SU-DHL-6 (cell line): ENCODE data around the gene SLC25A28.

Experiments
- H2AFZ ChIP-seq: fragments of 200-600 bp; sonication (generic); 2 replicates; pipeline ENCODE4 v1.6.1; 2014; ENCODE audit warnings: low read depth, mild to moderate bottlenecking, moderate library complexity, mixed read lengths, antibody characterized with exemption, low read length; ENCODE audit not compliant: severe bottlenecking
- H3F3A ChIP-seq: fragments of 200-600 bp; shearing (Covaris generic); 2 replicates; pipeline ENCODE4 v1.6.0; 2016; ENCODE audit warnings: antibody characterized with exemption, mild to moderate bottlenecking; ENCODE audit not compliant: insufficient read depth
- H3K27ac ChIP-seq: fragments of 200-600 bp; sonication (generic); 2 replicates; pipeline ENCODE4 v1.5.1; 2016; ENCODE audit warnings: low read depth, mild to moderate bottlenecking, low read length, moderate library complexity, mixed read lengths
- H3K27me3 ChIP-seq: fragments of 200-600 bp; sonication (generic), shearing (Covaris generic); 2 replicates; pipeline ENCODE4 v1.6.0; 2014; ENCODE audit warnings: mild to moderate bottlenecking, low read length
- H3K36me3 ChIP-seq: fragments of 200-600 bp; sonication (generic); 2 replicates; pipeline ENCODE4 v1.6.1; 2014; ENCODE audit warnings: mild to moderate bottlenecking, low read length, mixed read lengths
- H3K4me2 ChIP-seq: fragments of 300-600, 200-600 bp; shearing (Covaris generic), sonication (generic); 2 replicates; pipeline ENCODE4 v1.6.0; 2014; ENCODE audit warnings: low read length, low read depth, mild to moderate bottlenecking; ENCODE audit not compliant: poor library complexity, severe bottlenecking
- H3K4me3 ChIP-seq: fragments of 200-600 bp; sonication (generic); 2 replicates; pipeline ENCODE4 v1.5.1; 2014; ENCODE audit warnings: antibody characterized with exemption, low read length, mild to moderate bottlenecking, mixed read lengths; ENCODE audit not compliant: insufficient read depth, poor library complexity, severe bottlenecking
- H3K79me2 ChIP-seq: fragments of 200-600 bp; sonication (generic); 2 replicates; pipeline ENCODE4 v1.6.1; 2014; ENCODE audit warnings: mild to moderate bottlenecking, low read length, moderate library complexity; ENCODE audit not compliant: insufficient read depth
- H3K9ac ChIP-seq: fragments of 200-600 bp; sonication (generic); 2 replicates; pipeline ENCODE4 v1.7.0; 2014; ENCODE audit warnings: mild to moderate bottlenecking, low read length
- H3K9me2 ChIP-seq: fragments of 200-600 bp; sonication (generic); replicated peaks from 2 replicates; pipeline ENCODE4 v1.6.1; 2014; ENCODE audit warnings: low read length; ENCODE audit not compliant: insufficient read depth
- H3K9me3 ChIP-seq: fragments of 200-600 bp; sonication (generic); 2 replicates; pipeline ENCODE4 v1.6.1; 2014; ENCODE audit warnings: low read length, mixed read lengths; ENCODE audit not compliant: insufficient read depth
- H4K20me1 ChIP-seq: fragments of 200-600 bp; sonication (generic); 2 replicates; pipeline ENCODE4 v1.6.1; 2014; ENCODE audit warnings: low read depth, mild to moderate bottlenecking, antibody characterized with exemption, low read length, moderate library complexity, mixed read lengths
- CTCF ChIP-seq: fragments of 200-600 bp; sonication (generic); IDR thresholded peaks from one replicate; pipeline ENCODE4 v1.5.1; 2017; ENCODE audit warnings: antibody characterized with exemption, mild to moderate bottlenecking, low read length, moderate library complexity; ENCODE audit not compliant: insufficient read depth, poor library complexity, severe bottlenecking
- EZH2phosphoT487 ChIP-seq: fragments of 200-600 bp; sonication (generic), shearing (Covaris generic); conservative IDR thresholded peaks from 2 replicates; pipeline ENCODE4 v1.6.1; 2018; ENCODE audit warnings: mild to moderate bottlenecking, antibody characterized with exemption, low read length, moderate library complexity, mixed read lengths

The SLC25A28 gene

DNA sequence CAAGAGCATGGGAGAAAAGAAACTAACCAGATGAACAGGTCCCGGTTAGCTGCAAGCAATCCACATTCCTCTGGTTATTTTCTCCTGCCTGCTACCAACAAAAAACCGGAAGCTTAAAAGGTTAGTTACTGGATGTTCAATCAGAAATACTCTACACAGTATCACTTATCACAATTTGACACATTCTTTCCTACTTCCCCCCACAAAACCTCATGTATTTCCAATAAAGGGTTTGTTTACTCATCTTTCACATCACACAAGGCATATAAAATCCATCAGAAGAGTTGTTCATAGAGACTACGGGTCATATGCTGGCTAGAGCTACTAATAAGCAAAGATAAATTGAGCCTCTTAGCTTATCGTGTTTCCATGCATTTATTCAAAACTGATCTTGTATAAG lies 4.8 kb downstream of the SLC25A28 start:
- no peak overlapping the region for H3K4me2 ChIP-seq
- H3F3A ChIP-seq, result no peaks in the 10 kb centered on the region
- peaks cover 40% of the 10 kb centered on the region for H3K79me2 ChIP-seq
- TF ChIP-seq CTCF (no peak), EZH2phosphoT487 (no peak)
- H3K27ac ChIP-seq, result no peak overlapping the region
- no peak overlapping the region for H2AFZ ChIP-seq
- H3K4me3 ChIP-seq, result no peak overlapping the region
- H4K20me1 ChIP-seq, result no peaks in the 10 kb centered on the region; the same call in 1 of the 2 replicates
- no peaks in the 10 kb centered on the region for H3K9me3 ChIP-seq
- H3K9me2 ChIP-seq, result no peaks in the 10 kb centered on the region
- H3K27me3 ChIP-seq, result no peaks in the 10 kb centered on the region
- no peak overlapping the region for H3K9ac ChIP-seq
- H3K36me3 ChIP-seq, result no peaks in the 10 kb centered on the region; the same call in 1 of the 2 replicates

DNA sequence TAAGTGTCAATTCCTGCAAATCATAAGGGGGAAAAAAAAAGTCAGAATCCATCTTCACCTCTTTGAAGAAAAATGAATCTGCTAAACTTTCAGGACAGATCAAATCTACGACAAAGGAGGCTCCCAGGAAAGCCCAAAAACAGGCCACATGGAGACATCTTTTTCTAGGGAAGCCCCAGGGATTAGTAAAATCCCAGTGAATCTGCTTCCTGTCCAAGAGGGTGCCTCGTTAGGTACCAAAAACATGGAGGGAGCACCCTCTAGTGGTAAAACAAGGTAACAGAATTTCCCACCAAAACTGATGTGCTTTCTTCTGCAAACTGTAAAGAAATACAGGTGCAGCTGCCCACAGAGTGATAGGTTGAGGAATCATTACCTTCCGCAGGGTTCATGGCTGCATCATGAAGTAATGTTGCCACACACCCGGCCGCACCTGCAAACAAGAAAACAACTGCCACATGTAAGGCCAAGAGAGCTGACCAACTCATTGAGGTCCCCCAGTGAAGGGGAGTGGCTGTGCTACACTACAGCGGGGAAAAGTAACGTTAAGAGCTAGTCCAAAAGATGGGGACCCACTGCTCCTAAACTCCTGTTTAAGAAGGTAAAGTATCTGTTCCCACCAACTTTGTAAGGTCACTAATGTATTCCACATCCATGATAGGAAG lies 7.9 kb downstream of the SLC25A28 start:
- H3K9me3 ChIP-seq, result no peaks in the 10 kb centered on the region
- H3K27ac ChIP-seq, result no peak overlapping the region
- H4K20me1 ChIP-seq, result no peaks in the 10 kb centered on the region; the same call in 1 of the 2 replicates
- H3K36me3 ChIP-seq, result no peaks in the 10 kb centered on the region; the same call in 1 of the 2 replicates
- no peak overlapping the region for H2AFZ ChIP-seq
- H3K27me3 ChIP-seq, result no peaks in the 10 kb centered on the region
- no peaks in the 10 kb centered on the region for H3F3A ChIP-seq
- no peak for TF ChIP-seq EZH2phosphoT487
- peak; percentile 59 for TF ChIP-seq CTCF
- no peak overlapping the region for H3K4me2 ChIP-seq
- no peaks in the 10 kb centered on the region for H3K9me2 ChIP-seq
- no peak overlapping the region for H3K9ac ChIP-seq
- H3K79me2 ChIP-seq, result peaks cover 15% of the 10 kb centered on the region; the same call in 1 of the 2 replicates
- H3K4me3 ChIP-seq, result no peak overlapping the region

DNA sequence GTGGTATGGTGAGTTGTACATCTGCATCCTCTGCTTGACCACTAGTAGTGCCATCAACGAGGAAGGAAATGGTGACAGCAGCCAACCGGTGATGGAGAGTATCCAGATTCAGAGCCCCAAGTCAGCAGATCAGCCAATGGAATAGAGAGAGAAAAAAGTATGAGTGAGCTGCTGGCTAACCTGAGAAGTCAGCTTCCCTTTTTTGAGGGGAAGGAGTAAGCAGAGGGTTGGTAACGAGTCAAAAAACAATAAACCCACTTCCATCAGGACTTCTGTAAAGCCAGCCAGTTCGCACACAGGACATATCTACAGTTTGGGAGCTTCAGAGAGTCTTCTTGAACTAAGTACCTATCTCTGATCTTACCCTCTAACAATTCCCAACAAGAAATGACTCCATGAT lies 8.9 kb downstream of the SLC25A28 start:
- H2AFZ ChIP-seq, result no peak overlapping the region
- H3F3A ChIP-seq, result no peaks in the 10 kb centered on the region
- H3K27me3 ChIP-seq, result no peaks in the 10 kb centered on the region
- H3K4me2 ChIP-seq, result no peak overlapping the region
- H3K36me3 ChIP-seq, result no peaks in the 10 kb centered on the region; the same call in 1 of the 2 replicates
- peaks cover 7% of the 10 kb centered on the region; the same call in 1 of the 2 replicates for H3K79me2 ChIP-seq
- H3K9me2 ChIP-seq, result no peaks in the 10 kb centered on the region
- TF ChIP-seq EZH2phosphoT487, result no peak
- TF ChIP-seq CTCF, result no peak
- H4K20me1 ChIP-seq, result no peaks in the 10 kb centered on the region
- no peak overlapping the region for H3K27ac ChIP-seq
- no peak overlapping the region for H3K4me3 ChIP-seq
- no peaks in the 10 kb centered on the region for H3K9me3 ChIP-seq
- H3K9ac ChIP-seq, result no peak overlapping the region
